Forelimb muscle (tissue), 1 donor: Measurements from ENCODE around the gene DPT. TPM values are rescaled to one million over a fixed set of nuclear protein-coding genes. Genes with fewer than 3 reads are reported as not detected.

Experiments
- DNase-seq: peaks from one replicate; pipeline ENCODE4 v3.0.0-alpha.2; 2013; ENCODE audit warnings: low read depth
- polyA plus RNA-seq: library from polyadenylated mRNA; unstranded; fragments of 120-200 nt; gene quantifications from one replicate; pipeline ENCODE4 v1.2.1, GENCODE V29; 2013; ENCODE audit not compliant: insufficient read length

Gene DPT
- polyA plus RNA-seq, 1 donor, result 84.4 TPM

DNA sequence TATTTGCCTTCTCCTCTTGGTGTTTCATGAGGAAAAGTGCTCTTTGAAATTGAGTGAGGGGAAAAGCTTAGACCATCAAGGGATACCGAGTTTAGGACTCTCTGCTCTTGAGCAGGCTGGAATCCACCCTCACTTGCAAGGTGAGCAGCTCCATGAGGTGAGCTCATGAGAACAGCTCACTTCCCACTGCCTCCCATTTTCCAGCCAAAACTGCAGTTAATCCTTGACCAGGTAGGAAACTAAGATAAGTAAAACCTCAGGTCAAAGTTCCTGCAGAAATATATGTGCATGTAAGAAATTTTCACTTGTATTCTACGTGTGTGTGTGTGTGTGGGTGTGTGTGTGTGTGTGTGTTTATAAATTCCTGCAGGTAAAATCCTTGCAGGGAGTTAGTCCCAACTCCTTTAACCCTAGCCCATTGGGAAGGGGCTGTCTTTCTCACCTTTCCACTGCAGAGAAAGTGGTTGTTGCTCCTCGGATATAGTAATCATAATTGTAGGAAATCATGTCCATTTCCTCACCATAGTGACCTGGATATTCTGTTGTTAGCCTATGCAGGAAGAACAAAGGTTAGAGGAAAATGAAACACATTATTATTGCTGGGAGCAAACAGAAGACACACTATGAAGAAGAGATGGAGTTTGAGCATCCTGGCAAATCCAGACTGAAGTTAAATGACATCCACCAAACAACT, 28.3 kb downstream of the DPT start:
- no peak for DNase-seq

DNA sequence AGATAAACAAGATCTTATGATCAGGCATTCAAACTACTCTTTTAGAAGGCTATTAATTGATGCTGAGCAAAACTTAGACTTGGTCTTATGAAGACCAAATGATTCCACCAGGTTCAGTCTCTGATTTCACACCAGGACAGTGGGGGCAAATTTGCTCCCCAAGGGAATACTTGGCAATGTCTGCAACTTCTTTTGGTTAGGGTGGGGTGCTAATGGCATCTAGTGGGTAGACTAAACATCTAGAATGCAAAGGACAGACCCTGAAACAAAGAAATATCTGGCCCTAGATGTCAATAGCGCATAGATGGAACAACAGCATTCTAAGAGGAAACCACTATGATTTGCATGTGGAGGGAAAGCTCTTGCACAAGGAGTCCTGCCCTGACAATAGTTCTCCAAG, 30.6 kb downstream of the DPT start:
- no peak for DNase-seq

DNA sequence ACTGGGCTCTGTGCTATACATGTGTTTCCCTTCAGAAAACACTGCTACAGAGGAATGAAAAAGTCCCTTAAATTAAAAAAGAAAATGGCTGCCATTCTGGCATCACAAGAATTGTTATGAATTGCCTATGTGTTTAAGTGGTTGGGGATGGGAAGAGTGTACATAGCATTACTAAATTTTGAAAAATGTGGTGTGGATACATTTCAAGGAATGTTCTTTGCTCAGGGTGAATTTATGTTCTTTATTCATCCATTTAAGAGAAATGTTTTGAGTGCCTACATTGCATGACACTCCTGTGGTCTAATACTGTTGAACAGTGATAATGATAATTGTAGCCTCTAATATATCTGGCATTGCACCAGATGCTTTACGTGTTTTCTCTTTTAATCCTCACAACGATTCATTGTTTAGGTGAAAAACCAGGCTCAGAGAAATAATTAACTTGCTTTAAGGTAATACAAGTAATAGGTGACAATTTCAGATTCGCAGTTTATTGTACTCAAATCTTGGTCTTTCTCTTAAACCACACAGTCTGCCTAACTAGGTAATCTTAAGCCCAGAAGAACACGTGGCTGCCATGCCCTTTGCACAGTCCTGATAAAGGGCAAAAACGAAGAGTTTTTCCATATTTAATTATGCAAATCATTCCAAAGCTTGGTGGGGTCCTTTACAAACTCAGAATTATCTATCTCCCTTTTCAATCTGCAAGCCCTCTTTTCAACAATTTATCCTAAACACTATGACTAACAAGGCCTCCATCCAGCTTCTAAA, 31.5 kb downstream of the DPT start:
- DNase-seq, result no peak

DNA sequence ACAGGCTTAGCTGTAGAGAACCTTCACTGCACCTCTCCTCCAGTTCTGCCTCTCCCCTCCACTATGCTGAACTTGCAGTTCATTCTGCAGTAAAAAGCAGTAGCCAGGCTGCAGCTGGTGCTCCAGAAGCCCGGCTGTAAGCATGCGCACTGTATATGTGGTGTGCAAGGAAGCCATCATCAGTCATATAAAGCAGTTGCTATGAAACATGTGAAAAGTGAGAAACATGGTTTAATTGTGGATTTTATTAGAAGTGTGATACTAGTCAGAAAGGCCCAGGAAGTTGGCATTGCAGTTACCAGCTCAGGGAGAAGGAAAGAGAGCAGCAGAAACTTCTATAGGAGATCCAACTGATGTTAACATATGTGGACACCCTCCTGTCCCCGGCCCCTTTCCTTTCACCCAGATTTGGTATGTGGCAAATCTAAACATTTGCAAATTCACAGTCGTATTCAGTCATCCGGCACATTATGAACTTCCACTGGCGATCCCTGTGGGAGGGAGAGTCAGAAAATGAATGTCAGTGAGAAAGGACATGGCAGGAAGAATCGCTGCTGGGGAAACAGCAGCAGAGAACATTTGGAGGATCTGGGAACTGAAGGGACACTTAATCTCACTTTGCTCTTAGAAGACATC, 32.8 kb downstream of the DPT start:
- DNase-seq, result no peak

DNA sequence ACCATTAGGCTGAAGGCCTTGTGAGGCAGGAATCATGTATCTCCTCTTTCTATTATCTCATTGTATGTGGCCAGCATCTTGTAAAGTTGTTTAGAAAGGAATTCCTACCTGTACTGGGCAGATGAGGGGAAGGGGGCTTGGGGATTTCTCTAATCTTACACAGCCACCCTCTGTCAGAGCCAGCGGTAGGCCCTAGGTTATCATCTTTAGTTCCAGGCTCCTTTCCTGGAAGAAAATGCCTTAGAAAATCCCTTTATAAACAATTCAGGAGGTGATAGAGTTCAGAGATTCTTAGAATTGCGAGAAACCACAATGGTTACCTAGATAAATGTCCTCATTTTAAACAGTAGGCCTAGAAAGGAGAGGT, 35.2 kb downstream of the DPT start:
- no peak for DNase-seq

DNA sequence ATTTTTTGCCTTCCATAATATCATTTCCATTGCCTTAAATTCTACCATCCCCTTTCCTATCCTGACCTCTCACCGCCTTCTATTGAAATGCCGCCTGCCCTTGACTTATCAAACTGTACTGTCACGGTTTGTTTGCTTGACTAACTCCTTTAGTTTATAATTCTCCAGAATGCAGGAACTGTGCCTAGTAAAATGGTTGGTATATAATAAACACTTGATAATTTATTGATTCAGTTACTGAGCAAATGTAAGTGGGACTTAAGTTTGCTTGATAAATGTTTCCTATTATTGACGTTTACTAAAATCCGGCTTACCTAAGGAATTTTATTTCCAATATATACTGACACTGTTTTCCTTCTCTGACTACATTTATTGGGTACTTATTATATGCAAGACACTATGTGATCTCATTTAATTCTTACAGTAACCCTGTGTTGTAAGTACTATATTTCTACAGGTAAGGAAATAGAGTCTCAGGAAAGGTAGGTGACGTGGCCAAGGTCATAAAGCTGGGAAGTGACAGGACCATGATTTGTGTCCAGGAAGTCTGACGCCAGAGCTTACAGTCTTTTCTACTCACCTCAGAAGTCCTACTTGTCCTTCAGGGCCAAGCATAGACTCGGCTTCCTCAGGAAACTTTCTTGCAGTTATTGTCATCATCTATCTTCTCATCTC, 35.7 kb downstream of the DPT start:
- no peak for DNase-seq

DNA sequence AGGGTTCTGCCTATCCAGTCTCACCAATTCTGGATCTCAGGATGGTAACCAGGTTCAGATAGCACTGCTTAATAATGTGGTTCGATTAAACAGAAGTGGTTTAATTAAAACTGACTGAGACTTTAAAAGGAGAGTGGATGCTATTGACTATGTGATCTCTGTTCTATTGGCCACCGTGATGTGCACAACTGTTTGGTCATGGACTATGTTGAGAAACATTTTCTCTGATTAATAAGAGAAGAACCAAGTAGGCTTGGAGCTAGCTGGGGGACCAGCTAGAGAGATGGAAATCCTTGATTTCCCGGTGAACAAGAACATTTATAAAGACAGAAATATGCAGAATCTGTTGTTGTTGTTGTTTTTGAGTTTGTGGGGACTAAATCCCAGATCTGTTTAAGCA, 36.5 kb downstream of the DPT start:
- no peak for DNase-seq

DNA sequence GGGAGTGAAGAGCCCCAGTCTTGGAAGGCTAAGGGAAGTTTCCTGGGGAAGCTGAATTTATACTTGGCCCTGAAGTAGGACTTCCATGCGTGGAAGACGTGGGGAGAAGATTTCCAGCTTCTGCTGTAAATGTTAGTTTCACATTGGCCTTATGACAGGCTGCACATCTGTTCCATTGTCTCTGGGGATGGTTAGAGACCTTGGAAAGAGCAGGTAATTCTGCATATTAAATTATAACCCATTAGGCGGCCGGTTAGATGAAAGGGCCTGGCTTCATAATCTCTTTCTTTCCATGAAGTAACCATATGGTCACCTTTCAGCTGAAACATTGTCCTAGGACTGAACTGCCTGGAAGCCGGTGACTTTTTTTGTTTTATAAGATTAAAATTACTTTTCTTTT, 37.5 kb downstream of the DPT start:
- DNase-seq, result no peak

DNA sequence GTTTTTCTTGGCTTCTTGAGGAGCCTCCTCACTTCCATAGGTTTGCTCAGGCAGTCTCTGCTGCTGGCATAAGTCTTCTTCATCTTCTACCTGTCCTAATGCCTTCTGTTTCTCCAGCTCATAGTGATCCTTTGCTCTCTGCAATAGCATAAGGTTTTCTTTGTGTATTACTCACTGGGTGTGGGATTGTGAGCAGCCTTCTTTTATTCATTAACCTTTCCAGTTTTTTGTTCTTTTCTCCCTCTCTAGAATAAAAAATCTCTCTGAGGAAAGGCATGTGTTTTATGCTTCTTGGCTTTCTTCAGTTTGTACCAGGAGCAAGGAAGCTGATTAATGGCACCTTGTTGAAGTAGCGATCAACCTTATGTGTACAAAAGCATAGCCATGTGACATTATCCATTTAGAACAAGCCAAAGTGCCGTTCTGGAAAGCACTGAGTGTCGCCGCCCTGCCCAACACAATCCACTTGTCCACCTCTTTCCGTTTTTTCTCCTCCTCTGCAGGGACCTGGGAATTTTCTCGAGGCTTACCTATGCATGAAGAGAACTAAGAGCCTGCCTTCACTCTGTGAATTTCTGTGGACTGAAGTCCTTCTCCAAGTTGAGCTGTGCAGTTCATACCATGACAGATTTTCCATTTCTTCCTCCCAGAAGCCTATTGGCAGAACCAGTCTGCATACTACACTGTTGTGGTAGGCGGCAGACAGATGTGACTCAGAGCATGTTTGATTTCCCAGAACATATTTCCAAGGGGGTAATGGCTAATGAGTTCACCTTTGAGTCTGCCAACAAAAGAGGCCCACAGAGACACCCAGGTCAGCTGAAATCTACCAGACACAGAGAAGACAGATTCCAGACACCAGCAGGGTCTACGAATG, 39.0 kb downstream of the DPT start:
- no peak for DNase-seq

DNA sequence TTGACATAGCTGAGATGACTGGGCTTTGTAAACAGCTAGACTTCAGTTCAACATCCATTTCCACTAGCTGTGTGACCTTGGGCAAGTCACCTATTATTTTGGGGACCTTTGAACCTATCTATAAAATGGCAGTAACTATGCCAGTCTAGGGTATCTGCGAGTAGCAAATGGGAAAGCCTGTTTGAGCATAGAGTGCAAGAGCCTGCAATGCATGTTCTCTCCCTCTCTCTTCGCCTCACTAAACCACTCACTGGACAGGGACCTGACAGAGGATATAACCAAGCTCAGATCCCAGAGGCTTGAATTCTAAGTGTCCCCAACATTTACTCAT, 39.7 kb downstream of the DPT start:
- no peak for DNase-seq

DNA sequence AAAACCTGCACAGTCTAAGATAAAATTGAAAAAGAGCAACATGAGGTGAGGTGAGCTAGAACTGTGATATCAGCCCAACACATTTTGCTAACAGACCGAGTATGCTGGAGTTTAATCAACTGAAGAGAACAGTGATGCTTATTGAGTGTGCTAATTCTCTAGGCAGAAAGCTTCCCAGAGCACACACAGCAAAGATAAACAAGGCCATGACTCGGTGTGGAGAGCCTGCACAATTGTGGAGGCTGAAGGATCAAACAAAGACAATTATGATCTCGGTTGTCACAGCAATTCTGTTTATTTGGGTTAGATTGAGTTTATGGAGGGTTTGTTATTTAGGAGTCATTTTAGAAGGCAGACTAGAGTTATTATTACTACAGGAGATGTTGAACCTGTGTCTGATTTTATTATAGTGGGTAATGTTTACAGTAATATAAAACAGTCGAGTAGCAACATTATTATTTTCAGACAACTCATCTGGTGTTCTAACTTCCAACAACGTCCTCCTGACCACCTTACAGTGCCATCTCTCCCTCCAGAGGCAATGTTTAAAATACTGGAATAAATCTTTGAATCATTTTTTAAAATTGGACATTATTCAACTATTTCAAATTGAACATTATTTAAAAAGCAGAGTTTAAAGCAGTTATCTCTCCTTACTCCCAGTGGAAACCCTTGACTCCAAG, 40.2 kb downstream of the DPT start:
- no peak for DNase-seq

DNA sequence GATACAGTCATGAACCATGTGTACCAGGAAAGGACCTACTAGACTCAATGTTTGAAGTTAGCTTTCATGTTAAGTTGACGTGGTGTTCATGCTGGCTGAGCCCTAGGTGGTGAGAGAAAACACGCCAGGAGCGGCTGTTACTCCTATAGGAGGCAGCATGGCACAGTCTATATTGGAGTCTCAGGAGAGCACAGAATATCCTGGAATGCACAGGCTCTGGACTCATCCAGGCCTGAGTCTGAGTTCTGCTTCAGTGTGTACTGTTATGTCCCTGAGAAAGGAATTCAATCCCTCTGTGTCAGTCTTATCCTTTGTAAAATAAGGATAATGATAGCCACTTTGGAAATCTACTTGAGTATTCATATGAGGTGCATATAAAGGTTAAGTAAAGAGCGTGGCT, 41.2 kb downstream of the DPT start:
- no peak for DNase-seq

DNA sequence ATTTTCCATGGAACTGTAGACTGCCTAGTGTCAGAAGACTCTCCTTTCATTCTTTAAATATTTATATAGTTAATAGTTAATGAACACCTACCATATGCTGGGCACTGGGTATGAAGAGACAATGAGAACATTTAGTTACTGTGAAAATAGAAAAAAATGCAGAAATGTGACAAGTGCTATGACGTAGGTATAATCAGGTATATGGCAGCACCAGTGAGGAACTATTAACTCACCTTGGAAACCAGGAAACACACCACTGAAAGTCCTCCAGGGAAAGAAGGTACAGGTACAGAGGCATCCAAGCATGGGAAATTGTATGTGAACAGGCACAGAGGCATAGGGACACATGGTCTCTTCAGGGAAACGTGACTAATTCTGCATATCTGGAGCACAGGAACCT, 42.3 kb downstream of the DPT start:
- DNase-seq, result no peak

DNA sequence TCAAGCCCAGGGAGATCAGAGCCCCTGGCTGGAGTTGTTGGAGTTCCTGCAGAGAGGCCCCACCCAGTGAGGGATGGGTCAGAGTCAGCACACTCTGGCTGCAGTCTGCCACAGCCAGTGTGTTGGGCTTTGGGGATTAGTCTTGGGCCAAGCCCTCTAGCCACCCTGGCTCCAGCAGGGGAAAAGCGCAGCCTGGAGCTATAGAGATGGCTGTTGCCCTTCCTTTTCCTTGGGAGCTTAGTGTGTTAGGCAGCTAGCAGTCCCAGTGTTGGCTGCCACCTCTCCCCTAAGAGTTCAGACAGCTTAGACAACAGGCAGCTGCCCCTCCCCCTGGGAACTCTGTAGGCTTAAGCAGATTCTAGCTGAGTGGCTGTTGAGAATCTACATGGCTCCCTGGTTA, 45.1 kb downstream of the DPT start:
- DNase-seq, result no peak

DNA sequence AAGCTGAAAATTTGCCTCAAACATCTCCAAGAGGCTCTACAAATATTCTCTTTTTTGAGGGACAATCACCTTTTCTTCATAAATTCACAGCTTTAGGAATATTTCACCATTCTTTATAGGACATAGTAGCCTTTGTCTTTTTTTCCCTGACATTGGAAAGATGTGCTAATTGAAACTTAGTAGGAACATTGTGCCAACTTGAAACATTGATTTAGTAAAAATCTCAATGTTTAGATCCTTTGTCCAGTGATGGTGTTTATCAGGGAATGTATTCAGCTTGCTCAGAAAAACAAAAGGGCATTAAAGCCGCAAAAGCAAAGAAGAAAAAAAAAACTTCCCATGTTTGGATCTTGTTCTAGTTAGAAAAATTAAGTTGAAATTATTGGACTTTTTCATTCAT, 52.1 kb downstream of the DPT start:
- no peak for DNase-seq

DNA sequence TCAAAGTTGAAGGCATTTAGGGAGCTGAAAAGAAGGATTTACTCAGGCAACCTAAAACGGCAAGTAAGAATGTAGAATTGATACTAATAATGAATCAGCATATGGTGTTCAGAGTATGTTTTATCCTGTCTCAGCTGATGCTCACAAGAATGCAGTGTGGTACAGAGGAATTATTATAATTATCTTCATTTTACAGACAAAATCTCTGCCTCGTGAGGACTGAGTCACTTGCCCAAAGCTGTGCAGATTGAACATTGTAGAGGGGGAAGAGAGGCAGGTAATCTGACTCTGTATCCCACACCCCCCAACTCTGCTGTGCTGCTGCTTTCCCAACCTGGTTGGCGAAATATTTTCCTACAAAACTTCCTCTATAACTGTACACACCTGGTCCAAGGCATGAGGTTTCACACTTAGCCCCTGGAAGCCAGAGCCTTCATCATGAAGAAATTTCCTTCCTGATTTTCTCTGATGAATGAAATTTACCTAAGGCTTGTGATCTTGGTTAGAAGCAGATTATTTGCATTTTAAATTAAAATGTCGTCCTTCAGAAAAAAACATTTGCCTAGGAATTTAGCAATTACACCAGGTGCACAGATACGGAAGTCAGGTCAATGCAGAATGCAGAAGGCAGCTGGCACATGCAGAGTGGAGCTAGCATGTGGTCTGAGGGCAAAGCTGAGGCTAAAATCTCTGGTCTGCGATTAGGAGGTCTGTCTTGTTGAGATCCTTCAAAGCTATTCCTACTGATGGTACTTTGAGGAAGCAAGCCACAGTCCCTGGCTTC, 52.8 kb downstream of the DPT start:
- no peak for DNase-seq

DNA sequence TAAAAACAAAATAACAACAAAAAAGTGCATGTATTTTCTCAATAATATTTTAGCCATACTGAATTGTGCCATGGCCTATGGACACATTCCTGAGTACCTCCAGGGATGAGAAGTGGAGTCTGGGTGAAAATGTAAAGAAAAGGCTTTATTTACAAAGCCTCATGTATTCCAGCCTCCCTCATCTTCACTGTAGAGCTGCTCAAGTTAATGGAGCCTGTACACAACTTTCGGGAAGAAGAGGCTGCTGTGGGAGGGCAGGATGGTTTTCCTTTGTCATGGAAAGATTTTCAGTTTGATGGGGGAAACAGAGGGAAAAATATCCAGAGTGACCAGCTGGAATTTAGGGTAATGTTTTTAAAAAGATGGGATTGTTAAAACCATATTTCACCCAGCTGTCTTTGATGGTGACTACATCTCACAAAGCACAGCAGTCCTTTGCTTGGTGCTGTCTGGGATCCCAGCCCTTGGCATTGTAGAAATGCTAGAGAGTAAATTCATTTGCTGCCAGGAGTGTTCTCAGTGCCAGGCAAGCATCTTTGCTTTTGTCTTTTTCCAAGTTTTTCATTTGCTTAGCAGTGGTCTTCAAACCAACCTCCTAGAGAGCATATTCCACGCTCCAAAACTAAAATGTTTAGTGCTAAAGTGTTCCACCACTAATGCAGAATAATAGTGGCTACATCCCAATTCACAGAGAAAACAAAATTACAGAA, 54.9 kb downstream of the DPT start:
- no peak for DNase-seq

DNA sequence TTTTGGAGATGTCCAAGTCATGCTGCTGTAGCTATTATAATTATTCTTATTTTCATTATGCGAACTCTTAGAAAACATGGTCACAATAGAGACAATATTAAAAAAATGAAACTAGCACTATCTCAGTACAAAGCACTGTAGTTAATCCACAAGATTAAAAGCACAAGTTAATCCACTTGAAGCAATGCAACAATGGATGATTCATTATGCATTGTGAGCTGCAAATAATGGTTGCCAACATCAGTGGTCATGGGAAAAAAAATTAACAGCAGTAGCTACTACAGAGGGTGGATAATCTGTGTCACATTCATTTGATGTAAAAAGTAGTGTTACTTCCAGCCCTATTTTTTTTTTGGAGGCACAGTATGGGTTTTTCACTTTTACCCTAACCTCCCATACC, 56.7 kb downstream of the DPT start:
- no peak for DNase-seq

DNA sequence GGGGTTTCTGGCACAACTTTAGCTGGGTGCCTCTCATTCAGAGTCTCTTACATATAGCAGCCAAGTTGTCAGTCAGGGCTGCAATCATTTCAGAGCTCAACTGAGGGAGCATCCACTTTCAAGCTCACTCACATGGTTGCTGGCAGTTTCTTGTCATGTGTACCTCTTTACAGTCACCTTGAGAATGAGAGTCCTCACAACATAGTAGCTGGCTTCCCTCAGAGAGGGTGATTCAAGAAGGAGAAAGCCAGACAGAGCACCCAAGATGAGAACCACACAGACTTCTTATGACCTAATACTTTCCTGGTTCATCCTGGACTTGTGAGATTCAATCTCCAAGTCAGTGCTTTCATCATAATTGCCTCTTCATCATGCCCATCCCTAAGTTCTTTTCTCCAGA, 57.2 kb downstream of the DPT start:
- DNase-seq, result no peak

DNA sequence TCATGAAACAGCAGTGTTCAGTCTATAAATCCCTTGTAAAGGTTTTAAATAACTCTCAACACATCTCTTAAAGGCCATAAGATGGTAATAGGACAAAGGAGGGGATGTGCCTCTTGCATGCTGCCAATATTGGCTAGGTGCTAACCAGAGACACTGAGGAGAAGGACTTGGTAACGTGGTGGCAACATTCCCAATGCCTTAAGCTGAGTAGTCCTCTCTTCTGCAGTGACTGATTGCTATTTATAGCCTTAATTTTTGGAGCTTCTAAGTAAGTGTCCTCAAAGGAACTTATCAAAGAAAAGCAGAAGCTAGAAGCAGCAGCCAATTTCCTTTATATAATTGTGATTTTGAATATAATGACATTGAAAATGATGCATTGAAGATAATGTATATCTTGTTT, 63.0 kb downstream of the DPT start:
- no peak for DNase-seq
